Measurements from ENCODE around the gene ULK3. TPM values are rescaled to one million over a fixed set of nuclear protein-coding genes. Genes with fewer than 3 reads are reported as not detected.

The ULK3 gene
- total RNA-seq, 1 donor from 2014 or later, result 75.9 TPM

DNA sequence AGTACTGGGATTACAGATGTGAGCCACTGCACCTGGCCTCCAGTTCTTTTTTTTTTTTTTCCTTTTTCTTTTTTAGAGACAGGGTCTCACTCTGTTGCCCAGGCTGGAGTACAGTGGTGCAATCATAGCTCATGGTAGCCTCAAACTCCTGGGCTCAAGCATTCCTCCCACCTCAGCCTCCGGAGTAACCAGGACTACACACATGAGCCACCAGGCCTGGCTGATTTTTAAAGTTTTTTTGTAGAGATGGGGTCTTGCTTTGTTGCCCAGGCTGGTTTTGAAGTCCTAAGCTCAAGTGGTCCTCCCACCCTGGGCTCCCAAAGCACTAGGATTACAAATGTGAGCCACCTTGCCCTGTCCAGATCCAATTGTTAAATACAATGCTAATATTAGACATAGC lies 13.6 kb upstream of the ULK3 start:
- peaks cover 0 to 31% of the 10 kb centered on the region in 2 donors for H3K36me3 ChIP-seq
- H3K27me3 ChIP-seq, result no peaks in the 10 kb centered on the region
- peaks cover 37% of the 10 kb centered on the region for H3K4me1 ChIP-seq
- no peak overlapping the region for H3K27ac ChIP-seq
- no peaks in the 10 kb centered on the region for H3K9me3 ChIP-seq
- no peak overlapping the region for H3K4me3 ChIP-seq
- intact Hi-C loops (cut with DNase I), result no loop called here
- no peak for DNase-seq (ENCODE audit: extremely low spot score in 2 of 2)
- TF ChIP-seq POLR2AphosphoS5 (IDR thresholded peaks at IDR 0.05; ENCODE audit: insufficient read depth in 1 of 2, low read depth in 1 of 2), result no peak
- TF ChIP-seq, protein P1, sequence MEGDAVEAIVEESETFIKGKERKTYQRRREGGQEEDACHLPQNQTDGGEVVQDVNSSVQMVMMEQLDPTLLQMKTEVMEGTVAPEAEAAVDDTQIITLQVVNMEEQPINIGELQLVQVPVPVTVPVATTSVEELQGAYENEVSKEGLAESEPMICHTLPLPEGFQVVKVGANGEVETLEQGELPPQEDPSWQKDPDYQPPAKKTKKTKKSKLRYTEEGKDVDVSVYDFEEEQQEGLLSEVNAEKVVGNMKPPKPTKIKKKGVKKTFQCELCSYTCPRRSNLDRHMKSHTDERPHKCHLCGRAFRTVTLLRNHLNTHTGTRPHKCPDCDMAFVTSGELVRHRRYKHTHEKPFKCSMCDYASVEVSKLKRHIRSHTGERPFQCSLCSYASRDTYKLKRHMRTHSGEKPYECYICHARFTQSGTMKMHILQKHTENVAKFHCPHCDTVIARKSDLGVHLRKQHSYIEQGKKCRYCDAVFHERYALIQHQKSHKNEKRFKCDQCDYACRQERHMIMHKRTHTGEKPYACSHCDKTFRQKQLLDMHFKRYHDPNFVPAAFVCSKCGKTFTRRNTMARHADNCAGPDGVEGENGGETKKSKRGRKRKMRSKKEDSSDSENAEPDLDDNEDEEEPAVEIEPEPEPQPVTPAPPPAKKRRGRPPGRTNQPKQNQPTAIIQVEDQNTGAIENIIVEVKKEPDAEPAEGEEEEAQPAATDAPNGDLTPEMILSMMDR (IDR thresholded peaks at IDR 0.05), result no peak
- TF ChIP-seq POLR2A (IDR thresholded peaks at IDR 0.05), result no peak

DNA sequence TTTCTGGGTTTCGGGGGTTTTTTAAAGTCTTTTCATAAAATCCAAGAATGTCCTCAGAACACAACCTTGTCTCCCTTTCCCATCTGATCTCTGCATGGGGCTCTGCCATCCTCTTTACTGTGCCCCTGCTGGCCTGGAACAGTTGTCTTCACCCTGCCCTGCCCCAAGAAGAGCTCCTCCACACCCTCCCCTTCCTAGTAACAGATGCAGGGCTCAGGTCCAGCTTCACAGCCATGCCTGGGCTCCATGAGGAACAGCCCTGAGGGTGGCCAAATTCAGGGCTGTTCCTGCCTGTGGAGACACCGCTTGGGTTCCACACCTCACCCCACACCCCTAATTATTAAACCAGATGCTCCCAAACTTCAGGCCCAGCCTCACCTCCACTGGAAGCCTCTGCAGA lies 12.9 kb upstream of the ULK3 start:
- no peak overlapping the region for H3K27ac ChIP-seq
- no peaks in the 10 kb centered on the region for H3K9me3 ChIP-seq
- TF ChIP-seq, protein P1 (IDR thresholded peaks at IDR 0.05), result no peak
- no peak for TF ChIP-seq POLR2A (IDR thresholded peaks at IDR 0.05)
- no peak for TF ChIP-seq POLR2AphosphoS5 (IDR thresholded peaks at IDR 0.05; ENCODE audit: insufficient read depth in 1 of 2, low read depth in 1 of 2)
- peaks cover 0 to 37% of the 10 kb centered on the region in 2 donors for H3K36me3 ChIP-seq
- H3K27me3 ChIP-seq, result no peaks in the 10 kb centered on the region
- intact Hi-C loops (cut with DNase I), result no loop called here
- DNase-seq (ENCODE audit: extremely low spot score in 2 of 2), result no peak
- no peak overlapping the region for H3K4me3 ChIP-seq
- peaks cover 37% of the 10 kb centered on the region for H3K4me1 ChIP-seq

DNA sequence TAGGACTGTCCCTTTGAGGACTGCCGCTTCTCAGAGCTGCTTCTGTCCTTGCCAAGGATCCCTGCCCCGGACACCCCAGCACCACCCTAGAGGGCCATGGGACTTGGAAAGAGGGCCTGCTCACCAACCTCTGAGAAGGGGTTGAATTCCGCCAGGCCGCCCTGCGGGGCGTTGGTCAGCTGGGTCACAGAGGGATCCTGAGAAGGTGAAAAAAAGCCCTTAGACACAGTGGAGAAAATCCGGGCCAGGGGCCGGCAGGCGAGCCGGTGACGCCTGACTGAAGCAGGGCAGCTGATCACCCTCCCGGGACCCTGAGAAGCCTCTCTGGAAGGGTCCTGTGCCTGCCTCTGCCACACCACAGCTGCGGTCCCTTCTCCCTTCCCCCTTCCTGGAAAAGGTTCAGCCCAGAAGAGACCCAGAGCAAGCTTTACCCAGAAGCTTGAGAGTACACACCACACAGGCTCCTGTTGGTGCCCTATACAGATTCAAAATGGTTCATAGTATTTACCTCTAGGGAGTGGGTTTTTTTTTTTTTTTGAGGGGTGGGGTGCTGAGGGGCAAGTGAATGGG lies 11.6 kb upstream of the ULK3 start:
- intact Hi-C loops (cut with DNase I), result no loop called here
- Histone ChIP-seq H3K4me3 (no peak overlapping the region), H3K36me3 (peaks cover 0 to 51% of the 10 kb centered on the region in 2 donors), H3K4me1 (peaks cover 29% of the 10 kb centered on the region), H3K9me3 (no peaks in the 10 kb centered on the region), H3K27ac (no peak overlapping the region), H3K27me3 (no peaks in the 10 kb centered on the region)
- DNase-seq (ENCODE audit: extremely low spot score in 2 of 2), result no peak
- TF ChIP-seq POLR2A (IDR thresholded peaks at IDR 0.05), result no peak
- TF ChIP-seq, protein P1 (IDR thresholded peaks at IDR 0.05), result no peak
- no peak for TF ChIP-seq POLR2AphosphoS5 (IDR thresholded peaks at IDR 0.05; ENCODE audit: insufficient read depth in 1 of 2, low read depth in 1 of 2)

DNA sequence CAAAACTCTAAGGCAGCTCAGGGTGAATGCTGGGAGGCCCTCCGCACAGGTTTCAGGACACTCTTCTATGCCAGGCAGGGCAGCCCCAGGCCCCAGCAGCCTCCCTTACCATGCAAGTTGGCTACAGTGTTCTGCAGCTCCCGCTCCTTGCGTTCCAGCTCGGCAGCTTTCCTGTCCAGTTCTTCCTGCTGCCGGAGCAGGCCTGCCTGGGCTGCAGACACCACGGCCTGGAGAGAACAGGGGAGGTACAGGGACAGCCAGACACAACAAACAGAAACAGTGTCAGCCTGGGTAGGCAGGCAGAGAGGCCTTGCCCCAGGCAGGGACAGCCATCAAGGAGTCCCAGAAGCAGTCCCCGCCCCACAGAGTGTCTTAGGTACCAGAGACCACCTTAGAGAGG lies 9.0 kb upstream of the ULK3 start:
- peaks cover 0 to 72% of the 10 kb centered on the region in 2 donors for H3K36me3 ChIP-seq

DNA sequence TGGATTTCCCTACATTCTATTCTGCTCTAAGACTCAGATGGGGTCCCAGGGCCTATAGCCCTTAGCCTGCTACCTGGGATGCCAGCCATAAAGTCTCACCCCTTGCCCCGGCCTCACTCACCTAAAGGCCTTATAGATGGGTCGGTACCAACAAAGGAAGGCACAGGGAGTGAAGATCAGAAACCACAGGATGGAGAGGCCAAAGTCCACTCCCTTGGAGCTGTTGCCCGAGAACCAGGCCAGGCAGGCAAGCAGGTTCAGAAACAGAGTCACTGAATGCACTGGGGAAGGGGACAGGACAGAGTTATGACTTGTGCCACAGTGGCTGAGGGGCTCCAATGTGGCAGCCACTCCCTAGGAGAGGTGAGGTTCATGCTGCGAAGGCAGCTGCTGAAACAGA lies 7.4 kb upstream of the ULK3 start:
- Histone ChIP-seq H3K9me3 (no peaks in the 10 kb centered on the region), H3K36me3 (peaks cover 0 to 79% of the 10 kb centered on the region in 2 donors), H3K4me1 (no peaks in the 10 kb centered on the region), H3K27ac (no peak overlapping the region), H3K27me3 (no peaks in the 10 kb centered on the region), H3K4me3 (no peak overlapping the region)
- DNase-seq (ENCODE audit: extremely low spot score in 2 of 2), result no peak
- intact Hi-C loops (cut with DNase I), result no loop called here
- TF ChIP-seq, protein P1 (IDR thresholded peaks at IDR 0.05), result no peak
- no peak for TF ChIP-seq POLR2AphosphoS5 (IDR thresholded peaks at IDR 0.05; ENCODE audit: insufficient read depth in 1 of 2, low read depth in 1 of 2)
- TF ChIP-seq POLR2A (IDR thresholded peaks at IDR 0.05), result no peak

More for the DNA sequence above, 9.0 kb upstream of the ULK3 start:
- no peak for TF ChIP-seq POLR2A (IDR thresholded peaks at IDR 0.05)
- TF ChIP-seq, protein P1 (IDR thresholded peaks at IDR 0.05), result no peak
- no peak for TF ChIP-seq POLR2AphosphoS5 (IDR thresholded peaks at IDR 0.05; ENCODE audit: insufficient read depth in 1 of 2, low read depth in 1 of 2)
- H3K27ac ChIP-seq, result no peak overlapping the region
- intact Hi-C loops (cut with DNase I), result no loop called here
- H3K9me3 ChIP-seq, result no peaks in the 10 kb centered on the region
- no peak for DNase-seq (ENCODE audit: extremely low spot score in 2 of 2)
- H3K4me3 ChIP-seq, result no peak overlapping the region
- no peaks in the 10 kb centered on the region for H3K27me3 ChIP-seq
- peaks cover 11% of the 10 kb centered on the region for H3K4me1 ChIP-seq

All from vagina (tissue), 2 donors.